Tibial artery (tissue), 4 donors: ENCODE results near the gene HLA-F.

ENCODE experiments used
- DNase-seq, 2 donors: peaks; one replicate each; pipeline ENCODE4 v3.0.0-alpha.2; 2019
- H3K27ac ChIP-seq, 2 donors: fragments of 200-600 bp; sonication (generic) in 1 of 2; 1 replicate in 1 of 2; 2 replicates in 1 of 2; pipeline ENCODE4 v1.5.1; 2018 to 2019; ENCODE audit warnings: mild to moderate bottlenecking in 1 of 2
- H3K27me3 ChIP-seq, 2 donors: fragments of 200-600 bp; sonication (generic) in 1 of 2; one replicate each; pipeline versions ENCODE4 v1.5.1 to v1.6.0; 2016 to 2019
- H3K36me3 ChIP-seq, 3 donors: fragments of 200-600 bp; sonication (generic) in 2 of 3; one replicate each; pipeline ENCODE4 v1.5.1; 2016 to 2019; ENCODE audit warnings: mild to moderate bottlenecking in 2 of 3
- H3K4me1 ChIP-seq, 4 donors: fragments of 200-600 bp; sonication (generic) in 2 of 4; 1 replicate in 3 of 4; 2 replicates in 1 of 4; pipeline ENCODE4 v1.5.1; 2016 to 2019
- H3K4me3 ChIP-seq, 2 donors: fragments of 200-600 bp; sonication (generic) in 1 of 2; 1 replicate in 1 of 2; 2 replicates in 1 of 2; pipeline ENCODE4 v1.5.1; 2018 to 2019; ENCODE audit warnings: mild to moderate bottlenecking in 2 of 2
- H3K9me3 ChIP-seq, 3 donors: fragments of 200-600 bp; sonication (generic) in 1 of 3; one replicate each; pipeline ENCODE4 v1.5.1; 2016 to 2019
- intact Hi-C: fragments of 100-400 bp; cut with DNase I; formaldehyde crosslinking; loops from one replicate; pipeline ENCODE4 v1.15.0; 2023; ENCODE audit warnings: low total_unique reads
- TF ChIP-seq, protein P1 (sequence below), 2 experiments: fragments of 200-600 bp in 1 of 2; fragments of 450-650 bp in 1 of 2; IDR thresholded peaks; one replicate each; pipeline ENCODE4 v1.5.1; 2017 to 2019; ENCODE audit warnings: antibody characterized with exemption in 2 of 2, mild to moderate bottlenecking in 1 of 2, moderate library complexity in 1 of 2

HLA-F gene

DNA sequence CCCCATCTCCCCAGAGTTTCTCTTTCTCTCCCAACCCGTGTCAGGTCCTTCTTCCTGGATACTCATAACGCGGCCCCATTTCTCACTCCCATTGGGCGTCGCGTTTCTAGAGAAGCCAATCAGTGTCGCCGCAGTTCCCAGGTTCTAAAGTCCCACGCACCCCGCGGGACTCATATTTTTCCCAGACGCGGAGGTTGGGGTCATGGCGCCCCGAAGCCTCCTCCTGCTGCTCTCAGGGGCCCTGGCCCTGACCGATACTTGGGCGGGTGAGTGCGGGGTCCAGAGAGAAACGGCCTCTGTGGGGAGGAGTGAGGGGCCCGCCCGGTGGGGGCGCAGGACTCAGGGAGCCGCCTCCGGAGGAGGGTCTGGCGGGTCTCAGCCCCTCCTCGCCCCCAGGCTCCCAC, at the start of gene HLA-F:
HLA-F (plus strand) TSS at position 173 of the 404 bp plus-strand sequence; CDS start at position 203, 30 bp downstream.
- TF ChIP-seq, protein P1, sequence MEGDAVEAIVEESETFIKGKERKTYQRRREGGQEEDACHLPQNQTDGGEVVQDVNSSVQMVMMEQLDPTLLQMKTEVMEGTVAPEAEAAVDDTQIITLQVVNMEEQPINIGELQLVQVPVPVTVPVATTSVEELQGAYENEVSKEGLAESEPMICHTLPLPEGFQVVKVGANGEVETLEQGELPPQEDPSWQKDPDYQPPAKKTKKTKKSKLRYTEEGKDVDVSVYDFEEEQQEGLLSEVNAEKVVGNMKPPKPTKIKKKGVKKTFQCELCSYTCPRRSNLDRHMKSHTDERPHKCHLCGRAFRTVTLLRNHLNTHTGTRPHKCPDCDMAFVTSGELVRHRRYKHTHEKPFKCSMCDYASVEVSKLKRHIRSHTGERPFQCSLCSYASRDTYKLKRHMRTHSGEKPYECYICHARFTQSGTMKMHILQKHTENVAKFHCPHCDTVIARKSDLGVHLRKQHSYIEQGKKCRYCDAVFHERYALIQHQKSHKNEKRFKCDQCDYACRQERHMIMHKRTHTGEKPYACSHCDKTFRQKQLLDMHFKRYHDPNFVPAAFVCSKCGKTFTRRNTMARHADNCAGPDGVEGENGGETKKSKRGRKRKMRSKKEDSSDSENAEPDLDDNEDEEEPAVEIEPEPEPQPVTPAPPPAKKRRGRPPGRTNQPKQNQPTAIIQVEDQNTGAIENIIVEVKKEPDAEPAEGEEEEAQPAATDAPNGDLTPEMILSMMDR (IDR thresholded peaks at IDR 0.05), result no peak
- peaks cover 3 to 35% (median 21%) of the 10 kb centered on the region in 3 donors for H3K36me3 ChIP-seq
- H3K9me3 ChIP-seq, result no peaks in the 10 kb centered on the region
- H3K4me1 ChIP-seq, result peaks cover 0 to 23% (median 11%) of the 10 kb centered on the region in 4 donors
- peak within 1 kb of the TSS; percentile 86 to 94 for H3K27ac ChIP-seq
- DNase-seq, result peak; percentile 94
- no peaks in the 10 kb centered on the region for H3K27me3 ChIP-seq
- peak within 1 kb of the TSS; percentile 64 to 90 for H3K4me3 ChIP-seq
- intact Hi-C loops, result no loop called here

DNA sequence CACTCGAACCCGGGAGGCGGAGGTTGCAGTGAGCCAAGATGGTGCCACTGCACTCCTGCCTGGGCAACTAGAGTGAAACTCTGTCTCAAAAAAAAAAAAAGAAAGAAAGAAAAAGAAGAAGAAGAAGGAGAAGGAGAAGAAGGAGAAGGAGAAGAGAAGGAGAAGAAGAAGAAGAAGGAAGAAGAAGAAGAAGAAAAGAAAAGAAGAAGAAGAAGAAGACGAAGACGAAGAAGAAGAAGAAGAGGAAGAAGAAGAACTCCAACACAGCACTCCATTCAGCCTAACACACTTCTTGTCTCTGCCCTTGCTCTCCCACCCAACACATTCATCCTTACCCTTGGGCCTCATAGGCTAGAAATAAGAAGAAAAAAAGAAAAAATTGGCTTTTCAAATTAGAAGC, 49.2 kb upstream of the HLA-F start:
- no peak for DNase-seq
- no peaks in the 10 kb centered on the region for H3K36me3 ChIP-seq
- peaks cover 0 to 12% of the 10 kb centered on the region in 2 donors for H3K27me3 ChIP-seq
- H3K4me1 ChIP-seq, result no peaks in the 10 kb centered on the region
- intact Hi-C loops, result no loop called here
- no peak overlapping the region for H3K4me3 ChIP-seq
- H3K9me3 ChIP-seq, result no peaks in the 10 kb centered on the region
- no peak overlapping the region for H3K27ac ChIP-seq
- TF ChIP-seq, protein P1 (IDR thresholded peaks at IDR 0.05), result no peak

DNA sequence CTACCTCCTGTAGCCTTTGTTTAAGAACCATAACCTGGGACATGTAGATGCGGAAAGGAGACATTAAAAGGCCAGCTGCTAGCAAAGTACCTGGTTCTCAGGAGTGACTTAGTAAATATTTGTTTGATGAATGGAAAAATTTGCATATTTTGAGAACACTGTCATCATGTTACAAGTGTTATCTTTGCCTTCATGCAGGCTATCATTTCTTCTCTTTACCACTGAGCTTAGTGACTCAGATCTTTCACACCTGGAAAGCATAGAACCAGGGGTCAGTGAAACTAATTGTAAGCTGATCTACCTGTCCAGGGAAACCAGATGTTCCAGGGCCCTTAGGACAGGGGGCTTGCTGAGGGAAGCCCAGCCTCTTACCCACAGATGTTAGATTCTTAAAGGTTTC, 47.7 kb upstream of the HLA-F start:
- TF ChIP-seq, protein P1 (IDR thresholded peaks at IDR 0.05), result no peak
- Histone ChIP-seq H3K9me3 (no peaks in the 10 kb centered on the region), H3K27ac (no peak overlapping the region), H3K4me3 (no peak overlapping the region), H3K27me3 (peaks cover 0 to 15% of the 10 kb centered on the region in 2 donors), H3K4me1 (no peaks in the 10 kb centered on the region), H3K36me3 (no peaks in the 10 kb centered on the region)
- DNase-seq, result no peak
- intact Hi-C loops, result no loop called here

DNA sequence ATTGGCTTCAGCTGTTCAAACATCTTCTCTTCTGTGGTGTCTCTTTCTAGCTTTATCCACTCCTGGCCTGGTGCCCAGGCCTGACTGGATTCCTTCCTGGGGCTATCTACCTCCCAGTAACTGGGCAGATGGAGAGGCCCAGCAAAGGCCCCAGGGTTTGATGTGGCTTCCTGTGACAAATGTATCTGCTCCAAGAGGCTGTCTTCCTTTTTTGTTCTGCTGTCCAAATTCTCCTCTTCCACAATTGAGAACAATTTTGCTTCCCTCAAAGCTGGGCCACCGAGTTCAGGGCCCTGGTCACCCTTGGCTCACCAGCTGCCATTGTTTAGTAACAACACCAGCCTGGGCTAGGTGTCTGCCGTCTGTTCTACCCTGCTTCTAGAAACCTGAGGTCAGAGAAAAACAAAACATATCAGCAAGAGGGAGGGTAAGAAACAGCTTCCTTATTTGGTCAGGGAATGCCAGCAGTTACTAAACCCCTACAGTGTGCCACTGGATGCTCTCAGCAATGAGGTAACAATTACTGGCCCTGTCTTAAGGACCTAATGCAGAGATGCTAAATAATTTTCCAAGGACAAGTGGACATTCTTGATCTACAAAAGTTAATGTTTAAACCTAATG, 46.1 kb upstream of the HLA-F start:
- no peaks in the 10 kb centered on the region for H3K9me3 ChIP-seq
- TF ChIP-seq, protein P1 (IDR thresholded peaks at IDR 0.05), result no peak
- H3K27me3 ChIP-seq, result peaks cover 0 to 12% of the 10 kb centered on the region in 2 donors
- no peak overlapping the region for H3K27ac ChIP-seq
- H3K4me1 ChIP-seq, result no peaks in the 10 kb centered on the region
- no peak overlapping the region for H3K4me3 ChIP-seq
- DNase-seq, result no peak
- H3K36me3 ChIP-seq, result no peaks in the 10 kb centered on the region
- intact Hi-C loops, result no loop called here

DNA sequence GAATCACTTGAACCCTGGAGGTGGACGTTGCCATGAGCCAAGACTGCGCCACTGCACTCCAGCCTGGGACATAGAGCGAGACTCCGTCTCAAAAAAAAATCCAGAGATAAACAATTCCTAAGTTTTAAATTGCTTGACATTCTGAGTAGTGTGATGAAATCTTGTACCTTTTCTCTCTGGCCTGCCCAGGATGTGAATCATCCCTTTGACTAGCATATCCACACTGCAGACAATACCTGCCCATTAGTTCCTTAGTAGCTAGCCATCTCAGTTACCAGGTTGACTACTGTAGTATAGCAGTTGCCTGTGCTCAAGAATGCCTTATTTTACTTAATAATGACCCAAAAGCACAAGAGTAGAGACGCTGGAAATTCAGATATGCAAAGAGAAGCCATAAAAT, 45.1 kb upstream of the HLA-F start:
- TF ChIP-seq, protein P1 (IDR thresholded peaks at IDR 0.05), result no peak

More for the DNA sequence above, 45.1 kb upstream of the HLA-F start:
- no peaks in the 10 kb centered on the region for H3K36me3 ChIP-seq
- no peaks in the 10 kb centered on the region for H3K9me3 ChIP-seq
- H3K27ac ChIP-seq, result no peak overlapping the region
- H3K4me3 ChIP-seq, result no peak overlapping the region
- intact Hi-C loops, result no loop called here
- H3K27me3 ChIP-seq, result peaks cover 0 to 12% of the 10 kb centered on the region in 2 donors
- H3K4me1 ChIP-seq, result no peaks in the 10 kb centered on the region
- DNase-seq, result no peak
